GM12865 (cell line): ENCODE data around the gene DMRTA2.

Source experiments
- DNase-seq: peaks from one replicate; pipeline ENCODE4 v3.0.0; 2010; ENCODE audit warnings: low read depth
- H3K4me3 ChIP-seq: 2 replicates; pipeline ENCODE4 v1.5.1; 2011; ENCODE audit warnings: mild to moderate bottlenecking, low read depth, low read length, control low read depth
- CTCF ChIP-seq: IDR thresholded peaks from 2 replicates; pipeline ENCODE4 v1.5.1; 2011; ENCODE audit warnings: low read length, control low read depth, low read depth, inconsistent platforms; ENCODE audit not compliant: insufficient read depth; ENCODE audit errors: missing control alignments

Gene DMRTA2

DNA sequence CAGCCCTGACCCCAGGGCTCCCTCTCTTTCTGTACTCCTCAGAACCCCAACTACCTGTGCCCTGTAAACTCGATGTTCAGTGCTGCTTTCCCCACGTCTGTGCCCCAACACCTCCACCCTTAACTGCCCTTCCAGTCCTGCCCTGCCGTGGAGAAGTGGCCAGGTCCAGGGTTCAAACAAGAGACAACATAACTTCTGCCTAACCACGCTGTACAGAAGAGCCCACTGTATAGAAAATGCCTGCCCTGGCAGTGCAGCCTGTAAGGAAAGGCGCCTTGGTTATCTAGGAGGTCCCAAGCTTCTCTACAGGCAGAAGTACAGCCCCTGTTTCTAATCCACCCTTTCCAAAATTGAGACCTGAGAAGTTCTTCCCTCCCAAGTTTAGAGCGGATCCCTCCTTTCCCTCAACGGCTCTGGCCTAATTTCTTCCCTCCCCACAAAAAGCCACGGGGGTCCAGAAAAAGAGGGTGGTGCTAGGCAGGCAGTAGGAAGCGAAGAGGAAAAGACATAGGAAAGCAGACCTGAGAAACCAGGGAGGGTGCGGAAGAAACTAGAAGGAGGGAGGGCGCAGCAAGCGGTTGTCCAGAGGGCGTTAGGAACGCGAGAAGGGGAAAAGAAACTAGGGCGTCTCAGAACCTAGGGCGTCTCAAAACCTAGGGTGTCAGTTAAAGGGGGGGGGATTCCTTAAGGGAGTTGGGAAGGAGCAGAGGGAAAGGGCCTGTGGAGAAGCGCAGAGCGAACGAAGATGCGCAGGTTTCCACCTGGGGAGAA lies 3.2 kb downstream of the DMRTA2 start:
- no peak overlapping the region for H3K4me3 ChIP-seq
- no peak for TF ChIP-seq CTCF
- DNase-seq: no peak

GRCh38 chr1:50419192-50419906 lies 3.9 kb downstream of the DMRTA2 start:
- no peak for TF ChIP-seq CTCF
- H3K4me3 ChIP-seq: no peak overlapping the region
- no peak for DNase-seq

- no peak for DNase-seq
- H3K4me3 ChIP-seq: no peak overlapping the region
- TF ChIP-seq CTCF: no peak
Observed at GRCh38 chr1:50418600-50419109, 4.6 kb downstream of the DMRTA2 start.

- TF ChIP-seq CTCF: no peak
- no peak overlapping the region for H3K4me3 ChIP-seq
- no peak for DNase-seq
Observed at GRCh38 chr1:50417946-50418599, 5.2 kb downstream of the DMRTA2 start.

GRCh38 chr1:50417507-50417906 lies 5.7 kb downstream of the DMRTA2 start:
- no peak for TF ChIP-seq CTCF
- no peak for DNase-seq
- no peak overlapping the region for H3K4me3 ChIP-seq

- no peak for TF ChIP-seq CTCF
- DNase-seq: no peak
- H3K4me3 ChIP-seq: no peak overlapping the region
Observed at GRCh38 chr1:50416553-50417453, 6.4 kb downstream of the DMRTA2 start.
